GM21619 (cell line): ENCODE data around the gene XYLT1.
"Not testable (repeated sequence)": the region's sequence is repeated elsewhere in the genome, so short reads cannot be mapped to it uniquely, and the experiment has no call there.

Source experiments
- ATAC-seq: cut with Tn5 transposase; IDR thresholded peaks from one replicate; pipeline ENCODE4 v1.9.1; 2021; ENCODE audit not compliant: unreplicated experiment

The XYLT1 gene

DNA sequence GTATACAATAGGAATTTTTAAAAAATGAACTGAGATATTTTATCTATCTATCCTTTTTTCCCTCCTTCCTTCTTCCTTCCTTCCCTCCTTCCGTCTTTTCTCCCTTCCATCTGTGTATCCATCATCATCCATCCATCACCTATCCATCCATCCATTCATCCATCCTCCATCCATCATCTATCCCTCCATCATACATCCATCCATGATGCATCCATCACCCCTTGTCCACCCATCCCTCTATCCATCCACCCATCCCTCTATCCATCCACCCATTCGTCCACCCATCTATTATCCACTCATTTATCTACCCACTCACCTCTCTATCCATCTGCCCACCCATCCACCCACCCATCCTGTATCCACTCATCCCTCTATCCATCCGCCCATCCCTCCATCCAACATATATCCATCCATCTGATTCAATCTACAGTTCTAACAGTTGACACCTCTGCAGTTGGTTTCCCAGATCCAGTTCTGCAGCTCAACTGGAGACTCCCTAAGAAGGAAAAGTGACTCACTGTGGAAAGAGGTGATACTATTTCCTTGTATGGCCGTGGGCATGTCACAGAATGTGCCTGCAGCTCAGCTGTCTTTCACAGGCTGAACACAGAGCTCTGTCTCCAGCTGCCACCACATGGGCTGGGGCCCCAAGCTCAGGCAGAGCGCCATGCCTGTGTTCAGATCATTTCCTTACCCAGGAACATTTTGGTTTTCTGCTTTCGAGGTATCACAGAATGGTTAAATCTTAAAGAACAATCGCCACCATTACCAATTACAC, 130.8 kb downstream of the XYLT1 start:
- ATAC-seq, result no peak

- no peak for ATAC-seq
Observed at GRCh38 chr16:17338244-17338643, 132.5 kb downstream of the XYLT1 start.

- ATAC-seq, result no peak
Observed at GRCh38 chr16:17336530-17336900, 134.2 kb downstream of the XYLT1 start.

DNA sequence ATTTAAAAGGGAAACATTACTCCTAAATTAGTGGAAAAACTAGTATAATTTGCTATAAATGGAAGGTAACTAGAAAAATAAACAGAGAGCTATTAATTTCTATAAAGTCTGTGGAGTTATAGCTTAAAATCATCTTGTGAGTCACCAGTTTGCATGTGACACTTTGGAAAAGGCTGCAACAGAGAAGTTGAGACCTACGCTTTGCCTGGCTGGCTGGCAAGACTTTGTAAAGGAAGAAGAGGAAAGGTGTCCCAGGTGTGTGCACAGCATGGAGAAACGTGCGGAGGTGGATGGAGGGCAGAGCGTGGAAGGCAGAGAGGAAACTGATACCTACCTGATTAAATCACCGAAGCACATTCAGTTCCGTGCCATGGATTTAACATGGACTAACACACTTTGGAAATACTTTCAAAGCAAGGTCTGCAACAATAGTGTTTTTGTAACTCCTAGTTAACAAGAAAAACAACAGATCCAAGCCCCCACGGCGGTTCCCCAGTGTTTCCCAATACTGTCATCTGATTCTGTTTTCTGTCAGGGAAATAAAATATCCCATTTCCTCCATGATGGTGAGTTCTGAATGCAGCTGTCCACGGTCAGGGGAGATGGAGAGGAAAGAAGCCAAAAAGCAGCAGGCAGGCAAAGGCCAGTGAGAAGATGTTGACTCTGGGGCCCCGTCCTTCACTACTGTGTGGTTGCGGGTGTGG, 134.8 kb downstream of the XYLT1 start:
- ATAC-seq, result no peak

- ATAC-seq, result not testable (repeated sequence)
Observed at GRCh38 chr16:17335406-17335805, 135.4 kb downstream of the XYLT1 start.

DNA sequence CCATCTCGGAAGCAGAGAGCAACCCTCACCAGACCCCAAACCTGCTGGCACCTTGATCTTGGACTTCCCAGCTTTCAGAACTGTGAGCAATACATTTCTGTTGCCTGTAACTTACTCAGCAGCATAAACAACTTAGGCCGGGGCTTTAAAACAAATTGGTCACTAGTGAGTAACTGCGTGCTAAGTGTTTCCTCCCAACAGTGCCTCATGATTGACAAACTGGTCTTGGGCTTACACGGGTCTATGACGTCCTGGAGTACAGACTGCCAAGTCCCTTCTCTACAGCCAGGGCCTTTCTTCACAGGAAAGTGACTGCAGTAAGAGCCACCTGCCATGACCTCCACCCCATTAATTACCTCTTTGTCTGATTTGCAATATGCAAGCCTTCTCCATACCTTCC, 136.7 kb downstream of the XYLT1 start:
- ATAC-seq, result no peak

- ATAC-seq, result no peak
Observed at GRCh38 chr16:17333229-17333628, 137.5 kb downstream of the XYLT1 start.

GRCh38 chr16:17331991-17332390, 138.8 kb downstream of the XYLT1 start:
- no peak for ATAC-seq

DNA sequence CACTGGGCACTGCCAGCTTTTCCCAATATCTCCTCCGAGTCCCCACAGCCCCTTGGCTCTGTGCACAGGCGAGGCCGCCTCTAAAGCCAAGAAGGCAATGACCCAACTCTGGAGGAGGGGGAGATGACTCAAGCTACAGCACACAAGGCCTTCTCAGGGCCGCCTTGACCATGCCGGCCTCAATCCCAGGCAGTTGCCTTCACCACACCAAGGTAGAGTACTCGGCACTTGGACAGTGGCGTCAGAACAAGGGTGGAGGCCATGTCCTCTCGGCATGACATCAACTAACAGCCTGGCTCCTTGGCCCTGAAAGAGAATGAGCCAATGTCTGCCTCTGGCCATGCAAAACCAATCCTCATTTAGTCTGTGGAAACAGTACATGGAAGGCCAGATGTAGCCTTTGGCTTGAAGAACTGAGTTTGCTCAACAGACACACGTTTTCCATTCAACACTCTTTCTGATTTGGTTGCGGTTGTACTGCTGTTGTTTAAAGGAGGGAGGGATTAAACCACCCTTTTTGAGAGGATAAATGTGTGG, 139.6 kb downstream of the XYLT1 start:
- no peak for ATAC-seq

DNA sequence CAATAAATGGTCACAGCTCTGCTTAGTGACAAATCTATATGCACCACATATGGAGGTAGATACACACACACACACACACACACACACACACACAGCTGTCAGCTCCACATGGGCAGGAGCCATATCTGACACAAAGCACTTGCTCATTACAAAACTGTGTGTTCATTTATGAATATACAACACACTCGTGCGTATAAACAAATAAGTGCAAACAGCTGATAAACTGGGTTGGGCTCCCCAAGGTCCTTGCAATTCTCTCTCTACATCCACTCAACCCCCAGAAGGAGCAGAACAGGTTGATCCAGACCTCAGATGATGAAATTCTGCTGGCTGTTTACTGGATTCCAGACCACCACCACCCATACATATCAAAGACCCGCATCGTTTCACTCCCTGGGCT, 140.7 kb downstream of the XYLT1 start:
- no peak for ATAC-seq

GRCh38 chr16:17329391-17329790, 141.4 kb downstream of the XYLT1 start:
- ATAC-seq, result no peak

DNA sequence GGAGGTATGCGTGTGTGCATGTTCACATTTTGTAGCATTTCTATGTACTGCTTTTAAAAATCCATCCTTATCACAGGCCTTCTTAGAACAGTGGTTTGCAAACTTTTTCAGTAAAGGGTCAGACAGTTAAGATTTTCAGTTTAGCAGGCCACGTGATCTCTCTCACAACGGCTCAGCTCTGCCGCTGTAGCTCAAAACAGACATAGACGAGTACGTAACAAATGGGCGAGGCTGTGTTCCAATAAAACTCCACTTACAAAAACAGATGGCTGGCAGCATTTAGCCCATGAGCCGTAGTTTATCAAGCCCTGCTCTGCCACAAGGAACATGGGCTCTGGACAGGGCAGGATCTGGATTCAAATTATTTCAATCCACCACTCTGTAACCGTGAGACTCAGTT, 141.8 kb downstream of the XYLT1 start:
- no peak for ATAC-seq

GRCh38 chr16:17327664-17328335, 143.0 kb downstream of the XYLT1 start:
- no peak for ATAC-seq

- no peak for ATAC-seq
Observed at GRCh38 chr16:17325476-17326143, 145.2 kb downstream of the XYLT1 start.

GRCh38 chr16:17324451-17324850, 146.3 kb downstream of the XYLT1 start:
- no peak for ATAC-seq

DNA sequence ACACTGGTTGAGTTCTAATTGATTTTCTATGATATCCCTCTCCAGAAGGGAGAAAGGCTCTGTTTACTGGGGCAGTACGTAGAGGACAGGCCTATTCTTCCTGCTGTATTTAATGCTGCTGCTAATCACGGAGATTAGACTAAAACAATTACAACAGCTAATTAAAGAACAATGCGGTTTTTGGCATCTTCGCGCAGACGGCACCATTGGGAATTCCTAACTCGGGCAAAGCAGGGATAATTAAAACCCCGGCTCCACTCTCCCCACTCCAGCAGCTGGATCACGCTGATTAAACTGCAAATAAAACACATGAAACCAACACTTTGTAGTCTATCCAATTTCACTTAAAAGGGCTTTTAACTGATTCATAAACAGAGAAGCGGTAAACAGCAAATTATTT, 147.6 kb downstream of the XYLT1 start:
- ATAC-seq, result no peak

DNA sequence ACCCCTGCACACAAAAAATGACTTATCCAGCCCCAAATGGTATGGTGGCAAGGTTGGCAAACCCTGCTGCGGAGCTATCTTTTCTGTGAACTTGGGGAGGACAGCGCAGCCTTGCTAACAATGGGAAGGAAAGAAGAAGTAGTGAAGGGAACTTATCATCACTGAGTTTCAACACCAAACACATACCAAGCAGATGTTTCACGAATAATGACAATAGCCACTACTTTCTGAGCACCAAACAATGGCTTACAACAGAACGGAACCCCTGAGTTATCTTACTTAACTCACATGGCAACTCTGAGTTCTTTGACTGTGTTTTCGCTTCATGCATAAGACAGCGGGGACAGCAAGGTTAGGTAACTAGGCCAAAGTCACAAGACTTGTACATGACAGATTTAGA, 148.9 kb downstream of the XYLT1 start:
- no peak for ATAC-seq

- no peak for ATAC-seq
Observed at GRCh38 chr16:17320009-17320408, 150.8 kb downstream of the XYLT1 start.

- ATAC-seq, result no peak
Observed at GRCh38 chr16:17318238-17318637, 152.5 kb downstream of the XYLT1 start.

DNA sequence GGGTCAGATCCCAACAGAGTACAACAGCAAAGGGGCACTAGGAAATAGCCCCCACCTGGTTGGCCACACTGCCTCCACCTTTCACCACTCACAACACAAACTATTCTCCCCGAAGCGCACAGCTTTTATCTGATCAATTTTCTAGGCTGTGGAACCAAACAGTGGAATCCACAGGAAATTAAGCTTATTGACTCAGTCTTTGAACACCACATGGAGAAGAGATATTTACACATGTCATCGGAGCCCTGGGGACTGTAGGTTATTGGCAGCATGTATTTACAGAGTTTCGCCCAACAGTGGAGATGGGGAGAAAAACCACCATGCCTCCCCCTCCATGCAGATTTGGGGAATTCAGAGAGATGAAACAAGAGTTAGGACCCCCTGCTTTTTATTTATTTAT, 154.8 kb downstream of the XYLT1 start:
- no peak for ATAC-seq

GRCh38 chr16:17313793-17314547, 156.8 kb downstream of the XYLT1 start:
- no peak for ATAC-seq
